GM12892 (cell line): ENCODE measurements around the gene ARHGEF19.

Experiments used
- POLR2A ChIP-seq: IDR thresholded peaks from 2 replicates; pipeline ENCODE4 v1.6.1; 2011; ENCODE audit warnings: low read depth, low read length, control low read depth
- POLR2AphosphoS5 ChIP-seq: IDR thresholded peaks from 2 replicates; pipeline ENCODE4 v1.6.1; 2011; ENCODE audit warnings: low read depth, low read length, control low read depth

- no peak for TF ChIP-seq POLR2A
- no peak for TF ChIP-seq POLR2AphosphoS5
These were observed 23.4 kb downstream of the ARHGEF19 start for GRCh38 chr1:16189003-16189402.
